ENCODE data around the gene TRHDE.

TRHDE gene

GRCh38 chr12:72300728-72301127 lies 28.6 kb downstream of the TRHDE start:
- no peaks in the 10 kb centered on the region for H3K4me1 ChIP-seq (ENCODE audit: control insufficient read depth in 1 of 2, insufficient read depth in 2 of 2, low read length in 2 of 2)
- no peak overlapping the region for H3K23ac ChIP-seq (ENCODE audit: low read length)
- H2BK5ac ChIP-seq (ENCODE audit: low read depth, low read length, poor library complexity): no peak overlapping the region
- H3K18ac ChIP-seq (ENCODE audit: low read length): no peak overlapping the region
- H3K9ac ChIP-seq (ENCODE audit: low read length): no peak overlapping the region
- H2BK120ac ChIP-seq (ENCODE audit: insufficient read depth, low read length, poor library complexity): no peak overlapping the region
- WGBS (ENCODE audit: extremely low coverage, insufficient coverage, insufficient read length): no CpG with 5 or more reads among the region's 3 CpGs
- H3K4me2 ChIP-seq (ENCODE audit: low read length): no peak overlapping the region
- H4K12ac ChIP-seq (ENCODE audit: low read depth, low read length): no peak overlapping the region
- no peak for DNase-seq
- H3K79me1 ChIP-seq (ENCODE audit: low read length): no peaks in the 10 kb centered on the region
- H2BK12ac ChIP-seq (ENCODE audit: low read length): no peak overlapping the region
- no peak overlapping the region for H3K14ac ChIP-seq (ENCODE audit: low read length)
- H3K4ac ChIP-seq (ENCODE audit: low read depth, low read length): no peak overlapping the region
- no peaks in the 10 kb centered on the region for H3K36me3 ChIP-seq (ENCODE audit: control insufficient read depth in 1 of 2, insufficient read depth in 2 of 2, low read length in 2 of 2)
- H2AFZ ChIP-seq (ENCODE audit: insufficient read depth, low read length, poor library complexity): no peak overlapping the region
- no peak overlapping the region for H2AK5ac ChIP-seq (ENCODE audit: low read length)
- H3K79me2 ChIP-seq (ENCODE audit: control insufficient read depth, insufficient read depth, low read length, poor library complexity): no peaks in the 10 kb centered on the region
- H4K91ac ChIP-seq (ENCODE audit: low read depth, low read length): no peak overlapping the region
- no peak overlapping the region for H4K8ac ChIP-seq (ENCODE audit: low read depth, low read length)
- no peaks in the 10 kb centered on the region for H3K9me3 ChIP-seq (ENCODE audit: insufficient read depth, low read depth, low read length)
- H3K27ac ChIP-seq (ENCODE audit: low read depth, low read length): no peak overlapping the region
- no peak overlapping the region for H3K4me3 ChIP-seq (ENCODE audit: low read depth, low read length)
- H3K27me3 ChIP-seq (ENCODE audit: insufficient read depth, low read length): no peaks in the 10 kb centered on the region

GRCh38 chr12:72304751-72305150 lies 32.6 kb downstream of the TRHDE start:
- H3K36me3 ChIP-seq (ENCODE audit: control insufficient read depth in 1 of 2, insufficient read depth in 2 of 2, low read length in 2 of 2): no peaks in the 10 kb centered on the region
- no peak overlapping the region for H3K9ac ChIP-seq (ENCODE audit: low read length)
- H3K79me1 ChIP-seq (ENCODE audit: low read length): no peaks in the 10 kb centered on the region
- H3K4me1 ChIP-seq (ENCODE audit: control insufficient read depth in 1 of 2, insufficient read depth in 2 of 2, low read length in 2 of 2): no peaks in the 10 kb centered on the region
- no peaks in the 10 kb centered on the region for H3K9me3 ChIP-seq (ENCODE audit: insufficient read depth, low read depth, low read length)
- H3K4me2 ChIP-seq (ENCODE audit: low read length): no peak overlapping the region
- no peak overlapping the region for H3K27ac ChIP-seq (ENCODE audit: low read depth, low read length)
- no peak overlapping the region for H3K23ac ChIP-seq (ENCODE audit: low read length)
- H3K4ac ChIP-seq (ENCODE audit: low read depth, low read length): no peak overlapping the region
- no peak overlapping the region for H4K91ac ChIP-seq (ENCODE audit: low read depth, low read length)
- H3K79me2 ChIP-seq (ENCODE audit: control insufficient read depth, insufficient read depth, low read length, poor library complexity): no peaks in the 10 kb centered on the region
- no peak for DNase-seq
- no CpG with 5 or more reads among the region's 2 CpGs for WGBS (ENCODE audit: extremely low coverage, insufficient coverage, insufficient read length)
- H3K14ac ChIP-seq (ENCODE audit: low read length): no peak overlapping the region
- H4K8ac ChIP-seq (ENCODE audit: low read depth, low read length): no peak overlapping the region
- no peak overlapping the region for H3K4me3 ChIP-seq (ENCODE audit: low read depth, low read length)
- no peak overlapping the region for H3K18ac ChIP-seq (ENCODE audit: low read length)
- H2BK12ac ChIP-seq (ENCODE audit: low read length): no peak overlapping the region
- H2AK5ac ChIP-seq (ENCODE audit: low read length): no peak overlapping the region
- H2BK5ac ChIP-seq (ENCODE audit: low read depth, low read length, poor library complexity): no peak overlapping the region
- H3K27me3 ChIP-seq (ENCODE audit: insufficient read depth, low read length): no peaks in the 10 kb centered on the region
- no peak overlapping the region for H2BK120ac ChIP-seq (ENCODE audit: insufficient read depth, low read length, poor library complexity)
- H2AFZ ChIP-seq (ENCODE audit: insufficient read depth, low read length, poor library complexity): no peak overlapping the region
- no peak overlapping the region for H4K12ac ChIP-seq (ENCODE audit: low read depth, low read length)

GRCh38 chr12:72307229-72307628 lies 35.1 kb downstream of the TRHDE start:
- no peak overlapping the region for H2BK120ac ChIP-seq (ENCODE audit: insufficient read depth, low read length, poor library complexity)
- H3K27ac ChIP-seq (ENCODE audit: low read depth, low read length): no peak overlapping the region
- no peak overlapping the region for H2AFZ ChIP-seq (ENCODE audit: insufficient read depth, low read length, poor library complexity)
- no peak overlapping the region for H4K91ac ChIP-seq (ENCODE audit: low read depth, low read length)
- H3K27me3 ChIP-seq (ENCODE audit: insufficient read depth, low read length): no peaks in the 10 kb centered on the region
- no peak overlapping the region for H2BK12ac ChIP-seq (ENCODE audit: low read length)
- no peaks in the 10 kb centered on the region for H3K36me3 ChIP-seq (ENCODE audit: control insufficient read depth in 1 of 2, insufficient read depth in 2 of 2, low read length in 2 of 2)
- H4K12ac ChIP-seq (ENCODE audit: low read depth, low read length): no peak overlapping the region
- H3K4me1 ChIP-seq (ENCODE audit: control insufficient read depth in 1 of 2, insufficient read depth in 2 of 2, low read length in 2 of 2): no peaks in the 10 kb centered on the region
- no peak overlapping the region for H3K9ac ChIP-seq (ENCODE audit: low read length)
- H2AK5ac ChIP-seq (ENCODE audit: low read length): no peak overlapping the region
- H3K9me3 ChIP-seq (ENCODE audit: insufficient read depth, low read depth, low read length): no peaks in the 10 kb centered on the region
- H3K18ac ChIP-seq (ENCODE audit: low read length): no peak overlapping the region
- H3K79me2 ChIP-seq (ENCODE audit: control insufficient read depth, insufficient read depth, low read length, poor library complexity): no peaks in the 10 kb centered on the region
- H3K23ac ChIP-seq (ENCODE audit: low read length): no peak overlapping the region
- H3K14ac ChIP-seq (ENCODE audit: low read length): no peak overlapping the region
- no peak overlapping the region for H3K4me2 ChIP-seq (ENCODE audit: low read length)
- H3K4ac ChIP-seq (ENCODE audit: low read depth, low read length): no peak overlapping the region
- H3K4me3 ChIP-seq (ENCODE audit: low read depth, low read length): no peak overlapping the region
- WGBS (ENCODE audit: extremely low coverage, insufficient coverage, insufficient read length): no CpG with 5 or more reads among the region's 6 CpGs
- no peak overlapping the region for H4K8ac ChIP-seq (ENCODE audit: low read depth, low read length)
- no peaks in the 10 kb centered on the region for H3K79me1 ChIP-seq (ENCODE audit: low read length)
- DNase-seq: peak; percentile 3 to 54
- H2BK5ac ChIP-seq (ENCODE audit: low read depth, low read length, poor library complexity): no peak overlapping the region

- no peak overlapping the region for H2BK12ac ChIP-seq (ENCODE audit: low read length)
- H2BK120ac ChIP-seq (ENCODE audit: insufficient read depth, low read length, poor library complexity): no peak overlapping the region
- H3K27ac ChIP-seq (ENCODE audit: low read depth, low read length): no peak overlapping the region
- H3K9me3 ChIP-seq (ENCODE audit: insufficient read depth, low read depth, low read length): no peaks in the 10 kb centered on the region
- H4K91ac ChIP-seq (ENCODE audit: low read depth, low read length): no peak overlapping the region
- H3K79me2 ChIP-seq (ENCODE audit: control insufficient read depth, insufficient read depth, low read length, poor library complexity): no peaks in the 10 kb centered on the region
- no peaks in the 10 kb centered on the region for H3K36me3 ChIP-seq (ENCODE audit: control insufficient read depth in 1 of 2, insufficient read depth in 2 of 2, low read length in 2 of 2)
- no peak overlapping the region for H3K14ac ChIP-seq (ENCODE audit: low read length)
- H3K18ac ChIP-seq (ENCODE audit: low read length): no peak overlapping the region
- no peak for DNase-seq
- no peak overlapping the region for H4K8ac ChIP-seq (ENCODE audit: low read depth, low read length)
- H2AK5ac ChIP-seq (ENCODE audit: low read length): no peak overlapping the region
- H3K23ac ChIP-seq (ENCODE audit: low read length): no peak overlapping the region
- H2AFZ ChIP-seq (ENCODE audit: insufficient read depth, low read length, poor library complexity): no peak overlapping the region
- WGBS (ENCODE audit: extremely low coverage, insufficient coverage, insufficient read length): no CpG with 5 or more reads among the region's 5 CpGs
- H4K12ac ChIP-seq (ENCODE audit: low read depth, low read length): no peak overlapping the region
- peaks cover 0 to 1% of the 10 kb centered on the region in 2 experiments for H3K4me1 ChIP-seq (ENCODE audit: control insufficient read depth in 1 of 2, insufficient read depth in 2 of 2, low read length in 2 of 2)
- H2BK5ac ChIP-seq (ENCODE audit: low read depth, low read length, poor library complexity): no peak overlapping the region
- H3K79me1 ChIP-seq (ENCODE audit: low read length): no peaks in the 10 kb centered on the region
- no peak overlapping the region for H3K4ac ChIP-seq (ENCODE audit: low read depth, low read length)
- H3K27me3 ChIP-seq (ENCODE audit: insufficient read depth, low read length): no peaks in the 10 kb centered on the region
- H3K9ac ChIP-seq (ENCODE audit: low read length): no peak overlapping the region
- no peak overlapping the region for H3K4me2 ChIP-seq (ENCODE audit: low read length)
- H3K4me3 ChIP-seq (ENCODE audit: low read depth, low read length): no peak overlapping the region
Observed at GRCh38 chr12:72311946-72312345, 39.8 kb downstream of the TRHDE start.

Measured in trophoblast cell (in vitro differentiated cells and primary cell).